Suprapubic skin (tissue), 4 donors: ENCODE data around the gene ZNF284.

Source experiments
- EP300 ChIP-seq: sonication (generic); formaldehyde crosslinking; IDR thresholded peaks from one replicate; pipeline ENCODE4 v1.6.1; 2017; ENCODE audit warnings: antibody characterized with exemption
- POLR2AphosphoS5 ChIP-seq, 3 donors: sonication (generic); formaldehyde crosslinking; IDR thresholded peaks; one replicate each; pipeline ENCODE4 v1.6.1; 2017; ENCODE audit warnings: antibody characterized with exemption in 3 of 3
- TF ChIP-seq, protein P1 (sequence below), 2 donors: fragments of 200-600 bp in 1 of 2; fragments of 450-650 bp in 1 of 2; sonication (generic) in 1 of 2; IDR thresholded peaks; one replicate each; pipeline ENCODE4 v1.5.1; 2016 to 2019; ENCODE audit warnings: antibody characterized with exemption in 2 of 2, mild to moderate bottlenecking in 1 of 2, moderate library complexity in 1 of 2

GRCh38 chr19:44024900-44025216 lies 47.1 kb upstream of the ZNF284 start:
- no peak for TF ChIP-seq EP300
- TF ChIP-seq, protein P1, sequence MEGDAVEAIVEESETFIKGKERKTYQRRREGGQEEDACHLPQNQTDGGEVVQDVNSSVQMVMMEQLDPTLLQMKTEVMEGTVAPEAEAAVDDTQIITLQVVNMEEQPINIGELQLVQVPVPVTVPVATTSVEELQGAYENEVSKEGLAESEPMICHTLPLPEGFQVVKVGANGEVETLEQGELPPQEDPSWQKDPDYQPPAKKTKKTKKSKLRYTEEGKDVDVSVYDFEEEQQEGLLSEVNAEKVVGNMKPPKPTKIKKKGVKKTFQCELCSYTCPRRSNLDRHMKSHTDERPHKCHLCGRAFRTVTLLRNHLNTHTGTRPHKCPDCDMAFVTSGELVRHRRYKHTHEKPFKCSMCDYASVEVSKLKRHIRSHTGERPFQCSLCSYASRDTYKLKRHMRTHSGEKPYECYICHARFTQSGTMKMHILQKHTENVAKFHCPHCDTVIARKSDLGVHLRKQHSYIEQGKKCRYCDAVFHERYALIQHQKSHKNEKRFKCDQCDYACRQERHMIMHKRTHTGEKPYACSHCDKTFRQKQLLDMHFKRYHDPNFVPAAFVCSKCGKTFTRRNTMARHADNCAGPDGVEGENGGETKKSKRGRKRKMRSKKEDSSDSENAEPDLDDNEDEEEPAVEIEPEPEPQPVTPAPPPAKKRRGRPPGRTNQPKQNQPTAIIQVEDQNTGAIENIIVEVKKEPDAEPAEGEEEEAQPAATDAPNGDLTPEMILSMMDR (IDR thresholded peaks at IDR 0.05) = no peak
- no peak for TF ChIP-seq POLR2AphosphoS5 (IDR thresholded peaks at IDR 0.05)
